Measurements from ENCODE around the gene RAB25. TPM values are rescaled to one million over a fixed set of nuclear protein-coding genes. Genes with fewer than 3 reads are reported as not detected.

RAB25 gene
- total and polyA plus RNA-seq, 2 of the 13 experiments (the other 11 are each of a cell fraction or from before 2014, with no cell fraction given): 0.20 to 0.22 TPM

GRCh38 chr1:156054500-156055280 is 6.3 kb upstream of the RAB25 start, which contains the start of gene LAMTOR2 (continued):
- TF ChIP-seq, protein P1, sequence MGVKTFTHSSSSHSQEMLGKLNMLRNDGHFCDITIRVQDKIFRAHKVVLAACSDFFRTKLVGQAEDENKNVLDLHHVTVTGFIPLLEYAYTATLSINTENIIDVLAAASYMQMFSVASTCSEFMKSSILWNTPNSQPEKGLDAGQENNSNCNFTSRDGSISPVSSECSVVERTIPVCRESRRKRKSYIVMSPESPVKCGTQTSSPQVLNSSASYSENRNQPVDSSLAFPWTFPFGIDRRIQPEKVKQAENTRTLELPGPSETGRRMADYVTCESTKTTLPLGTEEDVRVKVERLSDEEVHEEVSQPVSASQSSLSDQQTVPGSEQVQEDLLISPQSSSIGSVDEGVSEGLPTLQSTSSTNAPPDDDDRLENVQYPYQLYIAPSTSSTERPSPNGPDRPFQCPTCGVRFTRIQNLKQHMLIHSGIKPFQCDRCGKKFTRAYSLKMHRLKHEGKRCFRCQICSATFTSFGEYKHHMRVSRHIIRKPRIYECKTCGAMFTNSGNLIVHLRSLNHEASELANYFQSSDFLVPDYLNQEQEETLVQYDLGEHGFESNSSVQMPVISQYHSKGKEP (CRISPR knock-in tag; IDR thresholded peaks at IDR 0.05): peak; percentile 14; the same call in 1 of the 2 replicates
- TF ChIP-seq SALL1 (CRISPR knock-in tag; IDR thresholded peaks at IDR 0.05): no peak; the same call in 1 of the 2 replicates
- 0 out of 2 replicates have a peak, but pooled peaks have one; percentile 64 for TF ChIP-seq FOXJ3 (CRISPR knock-in tag; IDR thresholded peaks at IDR 0.05; ENCODE audit: borderline replicate concordance)
- TF ChIP-seq MED13 (CRISPR knock-in tag; IDR thresholded peaks at IDR 0.05): no peak
- TF ChIP-seq ZFX (CRISPR knock-in tag; IDR thresholded peaks at IDR 0.05; ENCODE audit: low read depth): peak; percentile 92
- no peak for TF ChIP-seq NR3C1 (CRISPR knock-in tag; IDR thresholded peaks at IDR 0.05)
- TF ChIP-seq IRF9 (CRISPR knock-in tag; IDR thresholded peaks at IDR 0.05; ENCODE audit: borderline replicate concordance): 0 out of 2 replicates have a peak, but pooled peaks have one; percentile 41
- no peak for TF ChIP-seq TEF (CRISPR knock-in tag; IDR thresholded peaks at IDR 0.05)
- TF ChIP-seq KDM5B (CRISPR knock-in tag; IDR thresholded peaks at IDR 0.05; ENCODE audit: borderline replicate concordance): peak; percentile 48; the same call in 1 of the 2 replicates
- no peak for TF ChIP-seq NONO (IDR thresholded peaks at IDR 0.05)
- TF ChIP-seq NONO (CRISPR knock-in tag; conservative IDR thresholded peaks at IDR 0.05): peak; percentile 77
- TF ChIP-seq, protein P2, sequence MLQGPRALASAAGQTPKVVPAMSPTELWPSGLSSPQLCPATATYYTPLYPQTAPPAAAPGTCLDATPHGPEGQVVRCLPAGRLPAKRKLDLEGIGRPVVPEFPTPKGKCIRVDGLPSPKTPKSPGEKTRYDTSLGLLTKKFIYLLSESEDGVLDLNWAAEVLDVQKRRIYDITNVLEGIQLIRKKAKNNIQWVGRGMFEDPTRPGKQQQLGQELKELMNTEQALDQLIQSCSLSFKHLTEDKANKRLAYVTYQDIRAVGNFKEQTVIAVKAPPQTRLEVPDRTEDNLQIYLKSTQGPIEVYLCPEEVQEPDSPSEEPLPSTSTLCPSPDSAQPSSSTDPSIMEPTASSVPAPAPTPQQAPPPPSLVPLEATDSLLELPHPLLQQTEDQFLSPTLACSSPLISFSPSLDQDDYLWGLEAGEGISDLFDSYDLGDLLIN (CRISPR knock-in tag; IDR thresholded peaks at IDR 0.05; ENCODE audit: borderline replicate concordance): peak; percentile 88; the same call in 1 of the 2 replicates
- TF ChIP-seq SMC3 (IDR thresholded peaks at IDR 0.05; ENCODE audit: low read length): no peak
- 0 out of 2 replicates have a peak, but pooled peaks have one; percentile 32 for TF ChIP-seq ZBTB1 (CRISPR knock-in tag; IDR thresholded peaks at IDR 0.05; ENCODE audit: borderline replicate concordance)
- TF ChIP-seq NAIF1 (CRISPR knock-in tag; IDR thresholded peaks at IDR 0.05; ENCODE audit: borderline replicate concordance): no peak
- no peak for TF ChIP-seq ZKSCAN1 (IDR thresholded peaks at IDR 0.05; ENCODE audit: low read length)
- TF ChIP-seq, protein P3, sequence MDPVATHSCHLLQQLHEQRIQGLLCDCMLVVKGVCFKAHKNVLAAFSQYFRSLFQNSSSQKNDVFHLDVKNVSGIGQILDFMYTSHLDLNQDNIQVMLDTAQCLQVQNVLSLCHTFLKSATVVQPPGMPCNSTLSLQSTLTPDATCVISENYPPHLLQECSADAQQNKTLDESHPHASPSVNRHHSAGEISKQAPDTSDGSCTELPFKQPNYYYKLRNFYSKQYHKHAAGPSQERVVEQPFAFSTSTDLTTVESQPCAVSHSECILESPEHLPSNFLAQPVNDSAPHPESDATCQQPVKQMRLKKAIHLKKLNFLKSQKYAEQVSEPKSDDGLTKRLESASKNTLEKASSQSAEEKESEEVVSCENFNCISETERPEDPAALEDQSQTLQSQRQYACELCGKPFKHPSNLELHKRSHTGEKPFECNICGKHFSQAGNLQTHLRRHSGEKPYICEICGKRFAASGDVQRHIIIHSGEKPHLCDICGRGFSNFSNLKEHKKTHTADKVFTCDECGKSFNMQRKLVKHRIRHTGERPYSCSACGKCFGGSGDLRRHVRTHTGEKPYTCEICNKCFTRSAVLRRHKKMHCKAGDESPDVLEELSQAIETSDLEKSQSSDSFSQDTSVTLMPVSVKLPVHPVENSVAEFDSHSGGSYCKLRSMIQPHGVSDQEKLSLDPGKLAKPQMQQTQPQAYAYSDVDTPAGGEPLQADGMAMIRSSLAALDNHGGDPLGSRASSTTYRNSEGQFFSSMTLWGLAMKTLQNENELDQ (CRISPR knock-in tag; IDR thresholded peaks at IDR 0.05; ENCODE audit: borderline replicate concordance): no peak
- TF ChIP-seq ZNF644 (CRISPR knock-in tag; IDR thresholded peaks at IDR 0.05; ENCODE audit: low read depth): no peak
- TF ChIP-seq NKX3-1 (CRISPR knock-in tag; IDR thresholded peaks at IDR 0.05): no peak
- TF ChIP-seq FOSL2 (CRISPR knock-in tag; IDR thresholded peaks at IDR 0.05): peak; percentile 54
- TF ChIP-seq MYNN (CRISPR knock-in tag; IDR thresholded peaks at IDR 0.05; ENCODE audit: low read depth): no peak
